ENCODE measurements around the gene BRSK2.

BRSK2 gene

GRCh38 chr11:1456596-1457325 lies 67.0 kb downstream of the BRSK2 start:
- no peaks in the 10 kb centered on the region for H3K36me3 ChIP-seq (ENCODE audit: insufficient read depth, low read length)
- no peak overlapping the region for H3K27ac ChIP-seq (ENCODE audit: low read depth, low read length, poor library complexity, severe bottlenecking)
- H3K79me2 ChIP-seq (ENCODE audit: insufficient read depth, low read length), result no peaks in the 10 kb centered on the region
- no peaks in the 10 kb centered on the region for H3K4me1 ChIP-seq (ENCODE audit: insufficient read depth, low read length, severe bottlenecking)
- no peaks in the 10 kb centered on the region for H3K9me3 ChIP-seq (ENCODE audit: low read length)
- H3K9ac ChIP-seq (ENCODE audit: low read length), result no peak overlapping the region
- TF ChIP-seq EZH2 (IDR thresholded peaks at IDR 0.05; ENCODE audit: borderline replicate concordance, low read length), result no peak
- TF ChIP-seq, protein P1, sequence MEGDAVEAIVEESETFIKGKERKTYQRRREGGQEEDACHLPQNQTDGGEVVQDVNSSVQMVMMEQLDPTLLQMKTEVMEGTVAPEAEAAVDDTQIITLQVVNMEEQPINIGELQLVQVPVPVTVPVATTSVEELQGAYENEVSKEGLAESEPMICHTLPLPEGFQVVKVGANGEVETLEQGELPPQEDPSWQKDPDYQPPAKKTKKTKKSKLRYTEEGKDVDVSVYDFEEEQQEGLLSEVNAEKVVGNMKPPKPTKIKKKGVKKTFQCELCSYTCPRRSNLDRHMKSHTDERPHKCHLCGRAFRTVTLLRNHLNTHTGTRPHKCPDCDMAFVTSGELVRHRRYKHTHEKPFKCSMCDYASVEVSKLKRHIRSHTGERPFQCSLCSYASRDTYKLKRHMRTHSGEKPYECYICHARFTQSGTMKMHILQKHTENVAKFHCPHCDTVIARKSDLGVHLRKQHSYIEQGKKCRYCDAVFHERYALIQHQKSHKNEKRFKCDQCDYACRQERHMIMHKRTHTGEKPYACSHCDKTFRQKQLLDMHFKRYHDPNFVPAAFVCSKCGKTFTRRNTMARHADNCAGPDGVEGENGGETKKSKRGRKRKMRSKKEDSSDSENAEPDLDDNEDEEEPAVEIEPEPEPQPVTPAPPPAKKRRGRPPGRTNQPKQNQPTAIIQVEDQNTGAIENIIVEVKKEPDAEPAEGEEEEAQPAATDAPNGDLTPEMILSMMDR (IDR thresholded peaks at IDR 0.05; ENCODE audit: low read length), result no peak
- H3K27me3 ChIP-seq (ENCODE audit: insufficient read depth, low read length), result peaks cover 5% of the 10 kb centered on the region
- H3K4me3 ChIP-seq (ENCODE audit: low read depth, low read length, poor library complexity, severe bottlenecking), result no peak overlapping the region
- H4K20me1 ChIP-seq (ENCODE audit: insufficient read depth, low read length), result no peaks in the 10 kb centered on the region
- H3K9me2 ChIP-seq (ENCODE audit: low read depth, low read length), result no peaks in the 10 kb centered on the region
- H2AFZ ChIP-seq (ENCODE audit: low read length), result no peak overlapping the region
- H3F3A ChIP-seq (ENCODE audit: insufficient read depth, low read length), result no peaks in the 10 kb centered on the region
- H3K4me2 ChIP-seq (ENCODE audit: low read length), result no peak overlapping the region

DNA sequence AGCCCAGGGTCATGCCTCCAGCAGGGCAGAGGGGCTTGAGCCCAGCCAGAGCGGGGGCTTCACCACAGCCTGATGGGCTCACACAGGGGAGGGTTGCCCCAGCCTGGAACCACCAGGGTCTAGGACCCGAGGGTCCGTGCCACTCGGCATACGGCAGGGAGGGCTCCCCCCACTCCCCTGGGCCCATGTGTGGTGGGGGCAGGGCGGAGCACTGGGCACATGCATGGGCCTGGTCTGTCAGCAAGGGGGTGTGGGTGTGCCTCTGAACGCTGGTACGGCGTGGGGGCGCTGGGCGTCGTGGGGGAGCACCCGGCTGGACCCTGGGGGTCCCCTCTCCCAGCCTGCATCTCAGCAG lies 67.6 kb downstream of the BRSK2 start:
- Histone ChIP-seq H3K9me3 (ENCODE audit: low read length) (no peaks in the 10 kb centered on the region), H3K79me2 (ENCODE audit: insufficient read depth, low read length) (no peaks in the 10 kb centered on the region), H3F3A (ENCODE audit: insufficient read depth, low read length) (no peaks in the 10 kb centered on the region), H3K9ac (ENCODE audit: low read length) (no peak overlapping the region), H3K36me3 (ENCODE audit: insufficient read depth, low read length) (no peaks in the 10 kb centered on the region), H2AFZ (ENCODE audit: low read length) (no peak overlapping the region), H3K4me2 (ENCODE audit: low read length) (no peak overlapping the region), H3K4me1 (ENCODE audit: insufficient read depth, low read length, severe bottlenecking) (no peaks in the 10 kb centered on the region), H4K20me1 (ENCODE audit: insufficient read depth, low read length) (no peaks in the 10 kb centered on the region), H3K4me3 (ENCODE audit: low read depth, low read length, poor library complexity, severe bottlenecking) (no peak overlapping the region), H3K9me2 (ENCODE audit: low read depth, low read length) (no peaks in the 10 kb centered on the region), H3K27ac (ENCODE audit: low read depth, low read length, poor library complexity, severe bottlenecking) (no peak overlapping the region), H3K27me3 (ENCODE audit: insufficient read depth, low read length) (peaks cover 3% of the 10 kb centered on the region)
- TF ChIP-seq, protein P1 (IDR thresholded peaks at IDR 0.05; ENCODE audit: low read length), result no peak
- no peak for TF ChIP-seq EZH2 (IDR thresholded peaks at IDR 0.05; ENCODE audit: borderline replicate concordance, low read length)

- H3K27me3 ChIP-seq (ENCODE audit: insufficient read depth, low read length), result no peaks in the 10 kb centered on the region; the same call in none of the 2 replicates
- H3K27ac ChIP-seq (ENCODE audit: low read depth, low read length, poor library complexity, severe bottlenecking), result no peak overlapping the region
- no peak overlapping the region for H3K4me2 ChIP-seq (ENCODE audit: low read length)
- H3K36me3 ChIP-seq (ENCODE audit: insufficient read depth, low read length), result no peaks in the 10 kb centered on the region
- H3F3A ChIP-seq (ENCODE audit: insufficient read depth, low read length), result no peaks in the 10 kb centered on the region
- TF ChIP-seq, protein P1 (IDR thresholded peaks at IDR 0.05; ENCODE audit: low read length), result no peak
- TF ChIP-seq EZH2 (IDR thresholded peaks at IDR 0.05; ENCODE audit: borderline replicate concordance, low read length), result no peak
- H2AFZ ChIP-seq (ENCODE audit: low read length), result no peak overlapping the region
- no peaks in the 10 kb centered on the region for H4K20me1 ChIP-seq (ENCODE audit: insufficient read depth, low read length)
- H3K79me2 ChIP-seq (ENCODE audit: insufficient read depth, low read length), result no peaks in the 10 kb centered on the region
- no peak overlapping the region for H3K4me3 ChIP-seq (ENCODE audit: low read depth, low read length, poor library complexity, severe bottlenecking)
- H3K9me2 ChIP-seq (ENCODE audit: low read depth, low read length), result no peaks in the 10 kb centered on the region
- no peaks in the 10 kb centered on the region for H3K9me3 ChIP-seq (ENCODE audit: low read length)
- no peak overlapping the region for H3K9ac ChIP-seq (ENCODE audit: low read length)
- H3K4me1 ChIP-seq (ENCODE audit: insufficient read depth, low read length, severe bottlenecking), result no peaks in the 10 kb centered on the region
Observed at GRCh38 chr11:1457856-1458255, 68.1 kb downstream of the BRSK2 start.
